Activated CD8-positive, alpha-beta T cell treated with anti-CD3 and anti-CD28 coated beads for 36 hours (primary cell): ENCODE measurements around the gene NKX1-1. TPM values are rescaled to one million over a fixed set of nuclear protein-coding genes. Genes with fewer than 3 reads are reported as not detected.
A peak's percentile ranks its signal among the peaks of the same experiment; 100 is the strongest.

Experiments
- ATAC-seq: fragments of 200-7000 bp; cut with Tn5 transposase; one replicate; pipeline ENCODE4 v1.10.0; 2021; ENCODE audit warnings: mild to moderate bottlenecking, moderate library complexity
- CTCF ChIA-PET: fragments of 350-600 bp; sonication (Branson Sonifier 250); formaldehyde crosslinking; loops from one replicate; lab custom pipeline; 2021; ENCODE audit warnings: antibody characterized with exemption; lab: Charles Lee
- POLR2A ChIA-PET: fragments of 350-600 bp; sonication (Branson Sonifier 250); formaldehyde crosslinking; loops from one replicate; lab custom pipeline; 2021; ENCODE audit warnings: antibody characterized with exemption; lab: Charles Lee
- DNase-seq: peaks from one replicate; pipeline ENCODE4 v3.0.0-alpha.2; 2020
- H3K27ac Mint-ChIP-seq: one replicate; pipeline ENCODE4 v1.8.0; 2021; ENCODE audit warnings: mild to moderate bottlenecking, mixed read lengths
- H3K27me3 Mint-ChIP-seq: one replicate; pipeline ENCODE4 v1.8.0; 2021; ENCODE audit warnings: mixed read lengths
- H3K36me3 Mint-ChIP-seq: one replicate; pipeline ENCODE4 v1.8.0; 2021; ENCODE audit warnings: low read depth, mixed read lengths
- H3K4me1 Mint-ChIP-seq: one replicate; pipeline ENCODE4 v1.8.0; 2021; ENCODE audit warnings: low read depth, mixed read lengths
- H3K4me3 Mint-ChIP-seq: one replicate; pipeline ENCODE4 v1.8.0; 2021; ENCODE audit warnings: mild to moderate bottlenecking, moderate library complexity, mixed read lengths
- H3K9me3 Mint-ChIP-seq: one replicate; pipeline ENCODE4 v1.8.0; 2021; ENCODE audit warnings: mixed read lengths
- intact Hi-C: fragments of 100-400 bp; cut with micrococcal nuclease; formaldehyde crosslinking; loops from one replicate; pipeline ENCODE4 v1.10.0; 2022
- total RNA-seq, 2 experiments: library from RNA; stranded (reverse); gene quantifications; one replicate each; pipeline ENCODE4 v1.2.3, GENCODE V29; 2021
- TF ChIP-seq, protein P1 (sequence below): fragments of 200-600 bp; IDR thresholded peaks from one replicate; pipeline ENCODE4 v1.8.0; 2022; ENCODE audit warnings: antibody characterized with exemption, mild to moderate bottlenecking

NKX1-1 gene
- total RNA-seq, 2 experiments from 2014 or later, result not detected

DNA sequence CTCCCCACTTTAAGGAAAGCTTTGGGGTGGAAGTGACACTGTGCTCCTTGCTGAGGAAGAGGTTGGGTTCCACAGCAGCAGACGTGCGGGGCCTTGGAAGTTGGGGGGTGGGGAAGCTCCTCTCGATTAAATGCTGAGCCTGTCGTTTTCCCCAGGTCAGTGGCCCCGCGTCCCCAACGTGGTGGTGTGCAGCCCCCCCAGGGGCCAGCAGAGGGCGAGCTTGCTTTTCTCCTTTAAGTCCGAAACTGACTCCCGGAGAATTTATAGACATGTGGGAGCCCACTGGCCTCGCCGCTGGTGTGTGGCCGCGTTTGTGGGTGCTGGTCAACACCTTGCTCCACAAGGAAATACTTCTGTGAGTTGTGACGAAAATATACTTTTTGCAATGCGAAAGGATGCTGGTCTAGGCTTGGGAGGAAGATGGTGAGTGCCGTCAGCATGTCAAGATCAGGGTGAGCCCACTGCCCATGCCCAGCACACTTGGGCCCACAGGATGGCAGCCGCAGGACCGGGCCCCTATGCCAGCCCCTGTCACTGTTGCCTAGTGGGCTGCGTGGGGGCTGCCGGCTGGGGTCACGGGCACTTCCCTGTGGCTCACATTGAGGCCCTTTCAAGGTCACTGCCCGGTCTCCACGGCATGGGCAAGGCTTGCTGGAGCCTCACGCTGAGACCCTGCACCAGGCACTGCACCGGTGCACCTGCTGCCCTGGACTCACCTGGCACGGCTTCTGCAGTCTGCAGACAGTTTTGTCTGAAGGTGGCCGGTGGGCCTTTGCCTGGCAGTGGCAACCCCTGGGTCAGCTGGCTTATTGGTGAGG lies 49.9 kb downstream of the NKX1-1 start:
- Mint-ChIP-seq H3K36me3 (no peaks in the 10 kb centered on the region), H3K27ac (no peak overlapping the region), H3K4me3 (no peak overlapping the region), H3K4me1 (peaks cover 7% of the 10 kb centered on the region), H3K9me3 (no peaks in the 10 kb centered on the region), H3K27me3 (no peaks in the 10 kb centered on the region)
- TF ChIP-seq, protein P1, sequence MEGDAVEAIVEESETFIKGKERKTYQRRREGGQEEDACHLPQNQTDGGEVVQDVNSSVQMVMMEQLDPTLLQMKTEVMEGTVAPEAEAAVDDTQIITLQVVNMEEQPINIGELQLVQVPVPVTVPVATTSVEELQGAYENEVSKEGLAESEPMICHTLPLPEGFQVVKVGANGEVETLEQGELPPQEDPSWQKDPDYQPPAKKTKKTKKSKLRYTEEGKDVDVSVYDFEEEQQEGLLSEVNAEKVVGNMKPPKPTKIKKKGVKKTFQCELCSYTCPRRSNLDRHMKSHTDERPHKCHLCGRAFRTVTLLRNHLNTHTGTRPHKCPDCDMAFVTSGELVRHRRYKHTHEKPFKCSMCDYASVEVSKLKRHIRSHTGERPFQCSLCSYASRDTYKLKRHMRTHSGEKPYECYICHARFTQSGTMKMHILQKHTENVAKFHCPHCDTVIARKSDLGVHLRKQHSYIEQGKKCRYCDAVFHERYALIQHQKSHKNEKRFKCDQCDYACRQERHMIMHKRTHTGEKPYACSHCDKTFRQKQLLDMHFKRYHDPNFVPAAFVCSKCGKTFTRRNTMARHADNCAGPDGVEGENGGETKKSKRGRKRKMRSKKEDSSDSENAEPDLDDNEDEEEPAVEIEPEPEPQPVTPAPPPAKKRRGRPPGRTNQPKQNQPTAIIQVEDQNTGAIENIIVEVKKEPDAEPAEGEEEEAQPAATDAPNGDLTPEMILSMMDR, result peak; percentile 73
- ATAC-seq (peak; percentile 45), DNase-seq (peak; percentile 72)
- ChIA-PET CTCF (interaction anchor here (0.6 to 2.5 kb wide), 32 partner anchors 9 to 340 kb away, joined by 3 to 18 read pairs (median 4); partner anchors contain the start of gene UVSSA), POLR2A (interaction anchor here (0.6 kb wide), 1 partner anchor 143 kb away, joined by 4 read pairs; no protein-coding TSS in a partner anchor)
- intact Hi-C loops, result loop anchor here (10.0 kb wide), 1 partner anchor 222 kb away; no protein-coding TSS in a partner anchor

DNA sequence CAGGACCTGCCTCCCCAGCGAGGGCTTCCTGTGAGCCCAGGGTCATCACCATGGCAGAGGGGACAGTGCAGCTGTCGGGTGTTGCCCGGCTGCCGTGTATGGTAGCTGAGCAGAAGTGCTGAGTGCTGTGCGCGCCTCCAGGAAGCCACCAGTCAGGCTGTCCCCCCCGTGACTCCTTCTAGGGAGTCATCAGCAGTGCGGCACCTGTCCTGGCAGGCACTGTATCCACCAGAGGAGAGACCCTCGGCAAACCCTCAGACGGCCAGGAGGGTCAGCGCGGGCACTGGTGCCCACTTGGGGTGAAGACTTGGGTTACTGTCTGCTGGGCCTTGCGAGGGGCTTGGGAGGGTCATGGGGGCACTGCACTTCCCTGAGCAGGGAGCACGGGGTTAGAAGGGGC lies 50.9 kb downstream of the NKX1-1 start:
- Mint-ChIP-seq H3K36me3 (no peaks in the 10 kb centered on the region), H3K27ac (no peak overlapping the region), H3K27me3 (no peaks in the 10 kb centered on the region), H3K9me3 (no peaks in the 10 kb centered on the region), H3K4me3 (no peak overlapping the region), H3K4me1 (peaks cover 9% of the 10 kb centered on the region)
- CTCF ChIA-PET, result interaction anchor here (0.7 to 2.5 kb wide), 19 partner anchors 7 to 274 kb away, joined by 3 to 18 read pairs (median 4); no protein-coding TSS in a partner anchor
- no peak for ATAC-seq
- intact Hi-C loops, result loop anchor here (10.0 kb wide), 1 partner anchor 221 kb away; no protein-coding TSS in a partner anchor
- TF ChIP-seq, protein P1, result no peak
- no peak for DNase-seq
- POLR2A ChIA-PET, result interaction anchor here (0.6 kb wide), 1 partner anchor 142 kb away, joined by 4 read pairs; no protein-coding TSS in a partner anchor

DNA sequence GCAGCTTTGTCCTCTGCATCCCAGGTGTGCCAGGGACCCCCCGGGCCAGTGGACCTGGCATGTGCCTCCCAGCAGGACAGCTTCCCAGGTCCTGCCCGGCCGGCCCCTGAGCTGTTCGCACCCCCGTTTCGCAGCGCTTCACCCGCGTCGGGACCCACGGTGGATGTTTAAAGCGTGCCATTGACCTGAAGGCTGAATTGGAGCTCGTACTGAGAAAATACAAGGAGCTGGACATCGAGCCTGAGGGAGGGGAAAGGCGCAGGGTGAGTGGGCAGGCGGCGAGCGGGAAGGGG lies 51.3 kb downstream of the NKX1-1 start:
- intact Hi-C loops, result loop anchor here (10.0 kb wide), 1 partner anchor 220 kb away; no protein-coding TSS in a partner anchor
- Mint-ChIP-seq H3K4me3 (no peak overlapping the region), H3K4me1 (peaks cover 12% of the 10 kb centered on the region), H3K27me3 (no peaks in the 10 kb centered on the region), H3K9me3 (no peaks in the 10 kb centered on the region), H3K27ac (no peak overlapping the region), H3K36me3 (no peaks in the 10 kb centered on the region)
- ATAC-seq, result no peak
- TF ChIP-seq, protein P1, result no peak
- ChIA-PET POLR2A (no interaction called here), CTCF (interaction anchor here (0.7 to 2.5 kb wide), 7 partner anchors 77 to 274 kb away, joined by 3 to 18 read pairs (median 5); no protein-coding TSS in a partner anchor)
- DNase-seq, result no peak

DNA sequence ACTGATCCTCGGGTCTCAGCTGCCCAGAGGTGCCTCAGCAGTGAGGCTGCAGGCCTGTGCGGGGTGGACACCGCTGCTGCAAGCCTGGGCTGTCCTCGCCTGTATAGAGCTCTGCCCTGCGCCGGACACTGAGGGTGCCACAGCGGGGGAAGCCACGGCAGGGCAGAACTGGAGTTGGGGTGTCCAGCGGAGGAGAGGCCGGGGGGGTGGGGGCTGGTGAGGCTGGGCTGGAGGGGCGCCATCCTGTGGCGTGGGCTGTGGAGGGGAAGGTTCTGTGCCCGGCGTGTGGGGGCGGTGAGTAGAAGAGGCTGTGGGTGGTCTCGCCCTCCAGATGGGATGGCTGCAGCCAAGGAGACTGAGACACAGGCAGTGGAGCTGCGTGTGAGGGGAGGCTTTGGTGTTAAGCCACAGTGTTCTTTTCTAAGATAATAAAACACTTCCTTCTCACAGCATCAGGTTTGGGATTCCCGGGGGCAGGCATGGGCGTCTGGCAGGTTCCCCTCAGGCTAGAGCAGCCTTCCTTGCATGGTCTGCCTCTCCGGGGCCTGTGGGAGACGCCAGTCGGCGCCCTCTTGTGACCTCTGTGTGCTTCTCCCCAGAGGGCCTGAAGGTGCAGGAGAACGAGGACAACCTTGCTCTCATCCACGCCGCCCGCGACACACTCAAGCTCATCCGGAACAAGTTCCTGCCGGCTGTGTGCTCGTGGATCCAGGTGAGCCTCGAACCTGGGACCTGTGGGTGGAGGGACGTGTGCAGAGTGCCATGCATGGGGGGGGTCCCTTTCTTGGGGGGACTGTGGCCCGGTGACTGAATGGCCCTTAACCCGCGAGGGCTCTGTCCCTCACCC lies 51.9 kb downstream of the NKX1-1 start:
- POLR2A ChIA-PET, result no interaction called here
- H3K27ac Mint-ChIP-seq, result no peak overlapping the region
- intact Hi-C loops, result loop anchor here (10.0 kb wide), 1 partner anchor 220 kb away; no protein-coding TSS in a partner anchor
- TF ChIP-seq, protein P1, result no peak
- no peaks in the 10 kb centered on the region for H3K9me3 Mint-ChIP-seq
- H3K4me3 Mint-ChIP-seq, result no peak overlapping the region
- no peak for ATAC-seq
- H3K36me3 Mint-ChIP-seq, result no peaks in the 10 kb centered on the region
- peaks cover 16% of the 10 kb centered on the region for H3K4me1 Mint-ChIP-seq
- CTCF ChIA-PET, result interaction anchor here (0.8 to 2.5 kb wide), 7 partner anchors 77 to 275 kb away, joined by 3 to 18 read pairs (median 5); no protein-coding TSS in a partner anchor
- no peaks in the 10 kb centered on the region for H3K27me3 Mint-ChIP-seq
- no peak for DNase-seq
